ENCODE results near the gene KRT82.
"Not testable (repeated sequence)": the region's sequence is repeated elsewhere in the genome, so short reads cannot be mapped to it uniquely, and the experiment has no call there.

KRT82 gene

GRCh38 chr12:52434760-52435530 is 28.8 kb upstream of the KRT82 start:
- no peak for DNase-seq

- no peak for DNase-seq
These were observed 28.1 kb upstream of the KRT82 start, which contains the start of gene KRT75 for GRCh38 chr12:52434081-52434733. KRT75 (minus strand) TSS chr12:52434371; CDS start chr12:52434304, 67 bp downstream.

DNA sequence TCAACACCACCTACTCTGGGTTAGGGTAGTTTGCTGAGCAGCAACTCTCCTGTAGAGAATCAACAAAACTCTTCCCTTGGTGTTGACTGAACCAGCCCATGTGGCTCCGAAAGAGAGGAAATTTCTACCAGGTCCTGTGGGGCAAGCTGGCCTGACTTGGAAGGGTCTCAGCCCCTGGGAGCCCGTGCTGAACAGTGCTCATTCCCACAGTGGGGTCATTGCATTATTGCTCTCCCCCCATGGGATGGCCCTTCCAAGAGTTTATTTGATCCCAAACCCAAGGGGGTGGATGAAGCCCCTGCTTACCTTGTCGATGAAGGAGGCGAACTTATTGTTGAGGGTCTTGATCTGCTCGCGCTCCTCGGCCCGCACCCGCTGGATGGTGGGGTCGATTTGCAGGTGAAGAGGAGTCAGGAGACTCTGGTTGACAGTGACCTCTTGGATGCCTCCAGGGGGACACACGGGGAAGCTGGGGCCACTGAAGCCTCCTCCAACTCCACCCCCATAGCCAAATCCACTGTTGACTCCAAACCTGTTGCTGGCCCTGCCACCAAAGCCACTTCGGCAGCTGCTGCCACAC is 27.5 kb upstream of the KRT82 start:
- no peak for DNase-seq

GRCh38 chr12:52432559-52433207 is 26.5 kb upstream of the KRT82 start:
- DNase-seq: no peak

DNA sequence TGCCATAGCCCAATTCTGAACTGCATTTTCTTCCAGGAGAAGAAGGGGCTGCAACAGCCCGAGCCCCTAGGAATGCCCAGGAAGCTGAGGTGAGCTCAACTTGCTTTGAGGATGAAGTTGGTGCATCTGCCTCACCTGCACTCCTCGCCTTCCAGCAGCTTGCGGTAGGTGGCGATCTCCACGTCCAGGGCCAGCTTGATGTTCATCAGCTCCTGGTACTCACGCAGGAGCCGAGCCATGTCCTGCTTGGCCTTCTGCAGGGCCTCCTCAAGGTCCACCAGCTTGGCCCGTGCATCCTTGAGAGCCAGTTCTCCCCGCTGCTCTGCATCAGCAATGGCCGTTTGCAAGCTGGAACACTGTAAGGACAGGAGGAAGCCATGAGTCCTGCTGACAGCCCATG is 22.0 kb upstream of the KRT82 start:
- DNase-seq: no peak

- DNase-seq: no peak
These were observed 20.9 kb upstream of the KRT82 start for GRCh38 chr12:52427083-52427482.

- DNase-seq: no peak
These were observed 19.9 kb upstream of the KRT82 start for GRCh38 chr12:52426034-52426433.

- DNase-seq: no peak
These were observed 19.3 kb upstream of the KRT82 start for GRCh38 chr12:52425466-52425865.

GRCh38 chr12:52423661-52424500 is 17.7 kb upstream of the KRT82 start:
- peak; percentile 60 for DNase-seq

DNA sequence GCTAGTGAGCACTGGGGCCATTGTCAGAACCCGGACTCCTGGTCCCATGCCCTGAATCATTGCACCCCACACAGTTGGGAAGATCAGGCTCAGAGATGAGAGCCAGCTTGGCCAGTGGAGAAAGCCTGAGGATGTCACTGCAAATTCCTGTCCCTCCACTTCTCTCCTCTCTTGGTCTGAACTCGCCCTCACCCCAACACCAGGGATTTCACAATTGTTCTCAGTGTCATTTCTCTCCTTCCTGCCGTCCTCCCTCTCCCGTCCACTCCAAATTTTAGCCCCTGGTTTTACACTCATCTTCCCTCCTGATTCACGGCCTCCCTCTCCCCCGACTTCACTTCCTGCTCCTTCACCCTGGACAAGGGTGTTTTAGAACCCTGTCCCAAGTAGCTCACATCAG is 16.9 kb upstream of the KRT82 start:
- DNase-seq: no peak

- DNase-seq: no peak
These were observed 13.5 kb upstream of the KRT82 start for GRCh38 chr12:52419656-52420055.

GRCh38 chr12:52418576-52419110 is 12.5 kb upstream of the KRT82 start:
- DNase-seq: no peak

DNA sequence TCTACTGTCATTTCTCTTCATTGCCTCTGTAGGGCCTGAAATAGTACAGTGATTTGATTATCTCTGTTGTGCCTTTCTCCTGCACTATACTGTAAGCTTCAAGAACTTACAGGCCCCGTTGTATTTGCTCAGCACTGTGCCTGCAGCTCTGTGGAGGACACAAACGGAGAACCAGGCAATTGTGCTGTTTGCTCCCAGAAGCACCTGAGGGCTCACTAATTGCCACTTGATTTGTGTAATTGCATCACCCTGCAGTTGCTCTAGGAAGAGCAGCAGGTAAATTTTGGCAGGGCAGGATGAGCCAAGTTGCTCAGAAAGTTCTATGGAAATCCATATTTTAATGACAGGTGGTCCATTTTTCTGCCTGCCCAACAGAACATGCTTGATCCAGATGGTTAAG is 11.6 kb upstream of the KRT82 start:
- peak; percentile 59 for DNase-seq

GRCh38 chr12:52416795-52417194 is 10.7 kb upstream of the KRT82 start:
- no peak for DNase-seq

GRCh38 chr12:52415870-52416750 is 10.0 kb upstream of the KRT82 start:
- no peak for DNase-seq

DNA sequence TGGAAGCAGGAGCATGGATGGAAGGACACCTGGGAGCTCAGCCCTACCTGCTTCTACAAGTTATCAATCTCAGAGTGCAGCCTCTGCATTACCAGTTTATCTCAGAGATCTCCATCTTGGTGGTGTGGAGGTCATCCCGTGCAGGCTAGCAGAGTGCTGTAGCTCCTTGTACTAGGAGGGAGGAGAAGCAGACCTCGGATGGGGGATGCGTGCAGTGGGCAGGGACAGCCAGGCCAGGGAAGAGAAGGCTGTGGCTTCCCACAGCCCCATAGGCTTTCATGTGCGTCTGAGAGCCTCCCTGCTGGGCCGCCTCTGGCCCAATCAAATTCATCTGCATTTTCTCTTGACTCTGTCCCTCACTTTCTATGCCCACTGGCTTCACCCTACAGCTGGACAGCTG is 8.8 kb upstream of the KRT82 start:
- DNase-seq: no peak

DNA sequence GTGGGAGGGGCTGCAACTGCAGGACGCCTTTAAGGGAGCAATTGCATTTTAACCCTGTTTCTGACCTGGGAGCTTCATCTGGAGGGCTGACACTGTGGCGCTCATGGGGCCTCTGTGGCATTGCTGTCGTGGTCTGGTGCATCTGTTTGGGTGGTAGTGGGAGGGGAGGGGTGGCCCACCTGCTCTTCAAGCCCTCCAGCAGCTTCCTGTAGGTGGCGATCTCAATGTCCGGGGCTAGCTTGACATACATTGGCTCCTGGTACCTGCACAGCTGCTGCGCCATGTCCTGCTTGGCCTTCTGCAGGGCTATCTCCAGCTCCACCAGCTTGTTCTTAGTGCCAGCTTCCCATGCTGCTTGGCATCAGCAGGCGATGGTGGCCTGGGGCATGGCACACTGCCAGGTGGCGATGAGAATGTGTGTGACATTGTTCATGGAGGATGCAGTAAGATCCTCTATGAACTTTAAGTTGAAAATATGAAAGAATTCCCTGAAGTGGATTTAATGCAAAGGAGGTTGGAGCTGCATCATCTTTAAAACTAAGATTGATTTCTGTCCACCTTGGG is 7.7 kb upstream of the KRT82 start:
- no peak for DNase-seq

- no peak for DNase-seq
These were observed 7.1 kb upstream of the KRT82 start for GRCh38 chr12:52413202-52413601.

DNA sequence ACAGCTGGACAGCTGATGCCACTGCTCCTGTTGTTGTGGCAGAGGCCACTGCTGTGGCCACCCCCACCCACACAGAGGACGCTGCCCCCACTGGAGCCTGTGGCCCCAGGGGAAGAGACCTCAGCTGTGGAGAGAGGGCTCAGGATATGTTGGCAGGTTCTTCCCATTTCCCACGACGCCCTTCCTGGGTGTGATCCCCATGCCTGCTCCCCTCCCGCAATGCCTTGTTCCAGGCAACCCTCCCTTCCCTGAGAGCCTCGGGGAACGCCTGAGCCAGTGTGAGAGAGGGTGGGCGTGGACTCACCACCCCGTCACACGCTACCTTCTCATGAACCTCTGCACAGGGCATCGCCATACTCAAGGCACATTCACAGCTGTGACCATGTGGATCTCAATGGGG is 5.7 kb upstream of the KRT82 start:
- DNase-seq: no peak

DNA sequence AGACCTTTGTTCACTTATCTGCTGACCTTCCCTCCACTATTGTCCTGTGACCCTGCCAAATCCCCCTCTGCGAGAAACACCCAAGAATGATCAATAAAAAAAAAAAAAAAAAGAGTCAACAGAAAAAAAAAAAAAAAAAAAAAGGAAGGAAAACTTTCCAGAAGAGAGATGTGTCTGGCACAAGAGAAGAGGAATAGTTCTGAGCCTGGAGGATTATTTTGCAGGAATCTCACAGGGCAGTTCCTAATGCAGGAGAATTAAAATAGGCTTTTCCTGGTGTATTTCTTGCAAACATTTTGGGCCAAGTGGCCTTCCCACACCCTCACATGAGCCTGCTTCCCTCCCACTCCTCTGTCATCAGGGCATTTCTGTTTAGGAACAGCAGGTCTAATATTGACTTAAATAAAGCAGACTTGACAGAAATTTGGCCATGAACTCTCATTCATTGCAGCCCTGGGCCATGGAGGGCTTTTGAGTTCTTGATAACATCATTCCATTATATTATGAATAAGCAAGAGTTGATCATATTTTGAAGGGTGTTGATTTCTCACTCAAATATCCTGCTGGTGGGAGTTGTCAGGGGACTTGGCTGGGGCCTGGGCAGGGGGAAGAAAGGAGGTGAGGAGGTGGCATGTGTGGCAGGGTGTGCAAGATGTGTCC is 4.6 kb upstream of the KRT82 start:
- not testable (repeated sequence) for DNase-seq
